ENCODE measurements around the gene CTDNEP1.

CTDNEP1 gene

DNA sequence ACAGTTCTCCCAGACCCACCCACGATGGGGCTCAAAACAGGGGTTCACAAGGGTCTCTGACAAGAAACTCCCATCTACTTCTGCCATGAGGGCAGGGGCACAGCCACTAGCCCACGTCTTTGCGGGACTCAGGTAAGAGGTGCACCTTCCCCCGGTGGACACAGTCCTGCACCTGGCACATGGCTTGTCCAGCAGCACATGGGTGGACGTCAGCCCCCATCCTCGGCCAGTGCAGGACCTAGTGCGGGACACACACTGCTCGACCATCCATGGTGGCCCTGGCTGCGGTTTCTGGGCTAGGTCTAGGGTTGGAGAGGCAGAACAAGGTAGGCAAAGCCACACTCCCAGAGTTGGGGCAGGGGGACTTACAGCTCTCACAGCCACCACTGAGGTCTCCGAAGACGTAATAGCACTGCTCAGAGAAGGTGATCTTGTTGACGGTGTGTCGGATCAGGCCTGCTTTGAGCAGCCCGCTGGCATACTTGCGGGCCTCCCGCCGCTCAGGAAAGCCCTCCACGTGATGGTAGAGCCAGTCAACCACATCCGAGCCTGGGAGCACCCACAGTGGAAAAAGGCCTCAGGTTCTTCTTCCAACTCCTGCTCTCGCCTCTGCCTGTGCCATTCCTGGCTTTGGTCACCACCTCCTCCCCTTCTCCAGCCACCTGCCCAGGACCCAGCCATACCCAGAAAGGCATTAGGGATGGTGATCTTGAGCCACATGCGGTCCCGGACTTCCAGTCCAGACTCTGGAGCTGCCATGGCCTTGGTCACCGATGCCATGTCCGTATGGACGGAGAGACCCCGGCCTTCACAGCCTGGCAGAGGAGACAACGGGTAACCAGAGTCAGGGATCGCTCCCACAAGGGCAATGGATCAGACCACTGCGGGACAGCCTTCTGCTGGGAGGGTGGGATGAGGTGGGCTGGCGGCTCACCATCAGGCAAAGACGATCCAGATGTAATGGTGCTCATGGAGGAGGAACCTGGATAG, 24.5 kb downstream of the CTDNEP1 start:
- no peak for DNase-seq

DNA sequence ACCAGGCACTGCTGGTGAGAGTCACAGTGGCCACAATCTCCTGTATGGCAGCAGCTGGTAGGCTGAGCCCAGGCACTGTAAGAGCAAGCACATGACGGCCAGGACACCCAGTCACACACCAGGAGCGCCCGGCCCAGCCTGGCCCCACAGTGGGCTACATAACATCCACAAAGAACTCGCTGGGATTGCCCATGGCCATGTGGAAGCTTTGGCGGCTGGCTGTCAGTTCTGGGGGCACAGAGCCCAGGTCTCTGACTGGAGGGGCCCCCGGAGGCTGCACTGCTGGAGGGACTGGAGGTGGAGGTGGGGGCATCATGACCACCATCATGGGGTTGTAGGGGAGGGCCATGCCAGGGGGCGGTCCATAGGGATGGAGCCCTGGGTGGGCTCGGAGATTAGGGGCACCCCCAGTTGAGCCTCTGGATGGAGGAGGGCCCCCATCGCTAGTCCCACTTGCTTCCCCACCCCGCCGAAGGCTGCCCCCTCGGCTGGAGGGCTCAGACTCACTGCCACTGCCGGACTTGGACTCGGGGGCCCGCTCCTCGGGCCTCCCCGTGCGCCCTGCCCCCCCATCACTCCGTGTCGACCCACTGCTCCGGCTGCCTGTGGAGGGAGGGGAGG, 25.7 kb downstream of the CTDNEP1 start:
- no peak for DNase-seq

DNA sequence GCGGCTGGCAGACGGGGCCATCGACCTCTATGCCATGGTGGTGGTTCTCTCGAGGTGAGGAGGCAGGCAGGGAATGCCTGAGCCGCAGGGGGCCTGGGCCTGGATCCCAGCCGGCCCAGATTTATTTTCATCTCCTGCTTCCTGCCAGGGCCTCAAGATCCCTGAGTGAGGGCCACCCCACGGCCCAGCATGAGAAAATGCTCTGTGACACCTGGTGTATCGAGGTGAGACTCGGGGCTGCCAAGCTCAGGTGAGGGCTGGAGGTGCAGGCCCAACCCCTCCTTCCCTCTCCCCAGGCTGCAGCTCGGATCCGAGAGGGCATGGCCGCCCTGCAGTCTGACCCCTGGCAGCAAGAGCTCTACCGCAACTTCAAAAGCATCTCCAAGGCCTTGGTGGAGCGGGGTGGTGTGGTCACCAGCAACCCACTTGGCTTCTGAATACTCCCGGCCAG, 26.8 kb downstream of the CTDNEP1 start:
- no peak for DNase-seq

GRCh38 chr17:7224110-7224509, 27.4 kb downstream of the CTDNEP1 start:
- DNase-seq = no peak

DNA sequence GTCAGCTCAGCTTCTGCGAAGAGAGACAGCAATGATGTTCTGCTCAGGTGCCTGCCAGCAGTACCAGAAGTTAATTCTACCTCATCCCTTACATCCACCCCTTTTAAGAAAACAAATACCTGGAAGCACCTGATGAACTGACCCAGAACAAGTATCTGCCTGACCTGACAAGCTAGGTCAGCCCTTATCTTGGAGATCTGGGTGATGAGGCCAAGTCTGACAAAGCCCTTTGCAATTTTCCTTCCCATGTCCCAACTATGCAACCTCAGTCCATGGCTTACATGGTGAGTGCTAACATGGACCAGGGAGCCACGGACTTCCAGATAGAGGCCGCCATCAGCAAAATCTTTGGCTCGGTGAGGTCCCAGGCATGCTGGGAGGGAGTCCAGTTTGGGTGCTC, 28.2 kb downstream of the CTDNEP1 start:
- DNase-seq = no peak

GRCh38 chr17:7222972-7223292, 28.6 kb downstream of the CTDNEP1 start:
- no peak for DNase-seq

- DNase-seq = no peak
These were observed 29.2 kb downstream of the CTDNEP1 start for GRCh38 chr17:7222093-7222971.

- DNase-seq = no peak
These were observed 30.0 kb downstream of the CTDNEP1 start for GRCh38 chr17:7221278-7222092.

DNA sequence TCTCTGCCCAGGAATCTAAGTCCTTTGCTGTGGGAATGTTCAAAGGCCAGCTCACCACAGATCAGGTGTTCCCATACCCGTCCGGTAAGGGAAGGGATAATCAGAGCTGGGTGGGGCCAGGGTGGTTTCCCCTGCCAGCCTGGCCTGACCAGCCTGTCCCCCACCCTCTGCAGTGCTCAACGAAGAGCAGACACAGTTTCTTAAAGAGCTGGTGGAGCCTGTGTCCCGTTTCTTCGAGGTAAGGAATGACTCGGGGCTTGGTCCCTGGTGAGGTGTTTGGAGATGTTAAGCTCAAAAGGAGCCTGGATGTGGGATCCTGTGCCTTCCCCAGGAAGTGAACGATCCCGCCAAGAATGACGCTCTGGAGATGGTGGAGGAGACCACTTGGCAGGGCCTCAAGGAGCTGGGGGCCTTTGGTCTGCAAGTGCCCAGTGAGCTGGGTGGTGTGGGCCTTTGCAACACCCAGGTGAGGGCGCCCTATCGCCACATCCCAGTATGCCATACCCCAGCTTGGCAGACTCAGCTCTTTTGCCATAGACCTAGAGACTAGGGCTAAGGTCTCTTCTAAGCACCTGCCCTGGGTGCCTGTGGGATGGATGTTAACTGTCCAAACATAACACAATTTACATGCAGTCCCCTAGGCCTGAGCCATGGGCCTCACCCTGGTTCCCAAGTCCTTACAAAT, 30.8 kb downstream of the CTDNEP1 start:
- peak; percentile 4 for DNase-seq

DNA sequence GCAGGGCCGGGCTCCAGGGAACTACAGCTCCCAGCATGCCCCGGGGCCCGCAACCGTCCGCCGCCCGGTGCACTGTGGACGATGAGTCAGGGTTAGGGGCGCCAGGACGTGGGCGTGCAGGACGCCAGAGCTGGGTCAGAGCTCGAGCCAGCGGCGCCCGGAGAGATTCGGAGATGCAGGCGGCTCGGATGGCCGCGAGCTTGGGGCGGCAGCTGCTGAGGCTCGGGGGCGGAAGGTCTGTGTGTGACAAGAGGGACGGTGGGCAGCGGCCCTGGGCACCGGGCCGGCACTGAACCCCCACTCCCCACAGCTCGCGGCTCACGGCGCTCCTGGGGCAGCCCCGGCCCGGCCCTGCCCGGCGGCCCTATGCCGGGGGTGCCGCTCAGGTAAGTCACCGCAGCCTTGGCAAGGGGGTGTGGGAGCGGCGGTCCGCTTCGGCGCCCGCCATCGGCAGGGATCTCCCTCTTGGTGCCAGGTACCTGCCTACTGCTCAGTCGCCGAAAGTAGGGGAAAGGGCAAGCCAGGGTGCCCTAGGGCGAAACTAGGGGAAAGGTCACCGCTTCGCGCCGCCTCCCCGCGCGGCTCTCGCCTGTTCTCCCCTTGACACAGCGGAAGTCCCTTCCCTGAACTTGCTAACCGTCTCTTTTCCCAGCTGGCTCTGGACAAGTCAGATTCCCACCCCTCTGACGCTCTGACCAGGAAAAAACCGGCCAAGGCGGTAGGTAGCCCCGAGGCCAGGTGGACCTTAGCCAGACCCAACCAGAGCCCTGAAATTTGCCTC, 31.5 kb downstream of the CTDNEP1 start, which contains the start of the genes ACADVL and DLG4:
TSS of gene ACADVL (plus strand) at position 127 of the 781 bp plus-strand sequence. CDS start at position 174, 47 bp downstream.
TSS of gene DLG4 (minus strand) at position 25 of the 781 bp plus-strand sequence.
- DNase-seq = no peak

DNA sequence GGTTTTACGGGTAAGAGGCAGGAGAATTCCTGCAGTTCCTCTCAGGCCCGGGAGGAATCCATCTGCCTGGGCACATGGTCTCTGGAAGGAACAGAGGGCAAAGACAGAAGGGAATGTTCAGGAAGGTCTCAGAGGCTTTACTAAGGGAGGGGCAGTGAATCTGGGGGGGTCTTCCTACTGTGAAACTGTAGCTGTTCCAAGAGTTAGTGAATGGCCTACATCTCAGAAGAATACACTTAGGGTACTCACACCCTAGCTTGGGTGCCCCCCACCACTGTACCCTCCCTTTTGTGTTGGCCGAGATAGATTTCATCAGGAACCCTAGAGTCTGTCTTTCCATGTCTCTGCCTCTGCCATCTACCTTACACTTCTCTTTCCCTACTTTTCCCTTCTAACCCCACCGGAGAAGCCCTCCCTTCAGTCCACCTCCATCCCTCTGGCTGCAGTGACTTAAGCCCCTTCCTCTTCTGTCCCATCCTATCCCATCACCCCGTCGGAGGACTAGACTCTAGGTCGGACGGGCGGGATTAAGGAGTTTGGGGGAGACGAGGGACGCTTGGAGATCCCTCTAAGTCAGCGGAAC, 32.2 kb downstream of the CTDNEP1 start:
- DNase-seq = no peak

- no peak for DNase-seq
These were observed 32.8 kb downstream of the CTDNEP1 start for GRCh38 chr17:7218758-7219157.

GRCh38 chr17:7218166-7218565, 33.4 kb downstream of the CTDNEP1 start:
- DNase-seq = no peak

- DNase-seq = no peak
These were observed 34.2 kb downstream of the CTDNEP1 start for GRCh38 chr17:7217113-7217987.

- no peak for DNase-seq
These were observed 35.1 kb downstream of the CTDNEP1 start for GRCh38 chr17:7216242-7217112.

- DNase-seq = no peak
These were observed 35.8 kb downstream of the CTDNEP1 start for GRCh38 chr17:7215652-7216180.

GRCh38 chr17:7215136-7215638, 36.3 kb downstream of the CTDNEP1 start:
- DNase-seq = no peak
